ELR (cell line): Measurements from ENCODE around the gene CORO2A.

Source experiments
- DNase-seq: peaks from one replicate; pipeline ENCODE4 v3.0.0-alpha.2; 2015; ENCODE audit warnings: low read depth

CORO2A gene

GRCh38 chr9:98219364-98219716 lies 26.9 kb upstream of the CORO2A start:
- DNase-seq: no peak

- no peak for DNase-seq
Observed at GRCh38 chr9:98218562-98219363, 26.3 kb upstream of the CORO2A start.

GRCh38 chr9:98217255-98217654 lies 24.8 kb upstream of the CORO2A start:
- DNase-seq: no peak

- no peak for DNase-seq
Observed at GRCh38 chr9:98216391-98216790, 24.0 kb upstream of the CORO2A start.

- DNase-seq: peak; percentile 46
Observed at GRCh38 chr9:98215821-98216220, 23.4 kb upstream of the CORO2A start.

- no peak for DNase-seq
Observed at GRCh38 chr9:98215271-98215670, 22.8 kb upstream of the CORO2A start.

- no peak for DNase-seq
Observed at GRCh38 chr9:98214811-98215210, 22.4 kb upstream of the CORO2A start.

- no peak for DNase-seq
Observed at GRCh38 chr9:98211260-98211659, 18.8 kb upstream of the CORO2A start.

GRCh38 chr9:98210435-98210834 lies 18.0 kb upstream of the CORO2A start:
- DNase-seq: no peak

- DNase-seq: no peak
Observed at GRCh38 chr9:98209530-98209929, 17.1 kb upstream of the CORO2A start.

- DNase-seq: no peak
Observed at GRCh38 chr9:98208635-98209034, 16.2 kb upstream of the CORO2A start.

GRCh38 chr9:98207606-98208005 lies 15.2 kb upstream of the CORO2A start:
- DNase-seq: peak; percentile 18

- DNase-seq: no peak
Observed at GRCh38 chr9:98206754-98207153, 14.3 kb upstream of the CORO2A start.

GRCh38 chr9:98204692-98205091 lies 12.3 kb upstream of the CORO2A start:
- no peak for DNase-seq

- no peak for DNase-seq
Observed at GRCh38 chr9:98203153-98203552, 10.7 kb upstream of the CORO2A start.

GRCh38 chr9:98202252-98202651 lies 9.8 kb upstream of the CORO2A start:
- no peak for DNase-seq

GRCh38 chr9:98201749-98202148 lies 9.3 kb upstream of the CORO2A start:
- no peak for DNase-seq

- DNase-seq: no peak
Observed at GRCh38 chr9:98201102-98201501, 8.7 kb upstream of the CORO2A start.

- no peak for DNase-seq
Observed at GRCh38 chr9:98199388-98200033, 7.1 kb upstream of the CORO2A start.

- no peak for DNase-seq
Observed at GRCh38 chr9:98195671-98196070, 3.2 kb upstream of the CORO2A start.

GRCh38 chr9:98193336-98193944 lies 1.0 kb upstream of the CORO2A start:
- DNase-seq: no peak

- no peak for DNase-seq
Observed at GRCh38 chr9:98191671-98192502, 550 bp downstream of the CORO2A start.
